NB4 (cell line): Measurements from ENCODE around the gene PHF11.

ENCODE experiments used
- CTCF ChIP-seq: IDR thresholded peaks from one replicate; pipeline ENCODE4 v1.5.1; 2012; ENCODE audit warnings: low read depth, low read length
- MYC ChIP-seq: IDR thresholded peaks from 2 replicates; pipeline ENCODE4 v1.6.1; 2011; ENCODE audit warnings: low read depth, low read length
- POLR2A ChIP-seq: IDR thresholded peaks from 2 replicates; pipeline ENCODE4 v1.6.1; 2011; ENCODE audit warnings: mild to moderate bottlenecking; ENCODE audit not compliant: insufficient read length; ENCODE audit errors: extremely low read depth

- no peak for TF ChIP-seq CTCF
- no peak for TF ChIP-seq POLR2A
- TF ChIP-seq MYC: no peak
These were observed 40.6 kb downstream of the PHF11 start for GRCh38 chr13:49536144-49536873.
